ENCODE data around the gene DNAJC30. TPM values are rescaled to one million over a fixed set of nuclear protein-coding genes. Genes with fewer than 3 reads are reported as not detected.
A peak's percentile ranks its signal among the peaks of the same experiment; 100 is the strongest.
"Not testable (repeated sequence)": the region's sequence is repeated elsewhere in the genome, so short reads cannot be mapped to it uniquely, and the experiment has no call there.

Gene DNAJC30
- total RNA-seq, 1 experiment from 2014 or later: 2.8 TPM

- no peak for DNase-seq (ENCODE audit: extremely low read depth, low read depth)
Measured at GRCh38 chr7:73685311-73685710, 2.1 kb upstream of the DNAJC30 start.

- DNase-seq (ENCODE audit: extremely low read depth, low read depth): no peak
Measured at GRCh38 chr7:73683788-73684693, 788 bp upstream of the DNAJC30 start.

- no peak for DNase-seq (ENCODE audit: extremely low read depth, low read depth)
Measured at GRCh38 chr7:73682745-73683055, 553 bp downstream of the DNAJC30 start.

GRCh38 chr7:73681031-73681430, 2.2 kb downstream of the DNAJC30 start:
- DNase-seq (ENCODE audit: extremely low read depth, low read depth): no peak

- no peak for DNase-seq (ENCODE audit: extremely low read depth, low read depth)
Measured at GRCh38 chr7:73680501-73680900, 2.8 kb downstream of the DNAJC30 start.

GRCh38 chr7:73679709-73680108, 3.5 kb downstream of the DNAJC30 start:
- no peak for DNase-seq (ENCODE audit: extremely low read depth, low read depth)

- no peak for DNase-seq (ENCODE audit: extremely low read depth, low read depth)
Measured at GRCh38 chr7:73678862-73679261, 4.4 kb downstream of the DNAJC30 start.

- not testable (repeated sequence) for DNase-seq (ENCODE audit: extremely low read depth, low read depth)
Measured at GRCh38 chr7:73676062-73676461, 7.2 kb downstream of the DNAJC30 start.

- no peak for DNase-seq (ENCODE audit: extremely low read depth, low read depth)
Measured at GRCh38 chr7:73674468-73675124, 8.7 kb downstream of the DNAJC30 start.

- no peak for DNase-seq (ENCODE audit: extremely low read depth, low read depth)
Measured at GRCh38 chr7:73671857-73672445, 11.3 kb downstream of the DNAJC30 start.

GRCh38 chr7:73671322-73671661, 12.0 kb downstream of the DNAJC30 start:
- DNase-seq (ENCODE audit: extremely low read depth, low read depth): no peak

GRCh38 chr7:73669858-73670385, 13.3 kb downstream of the DNAJC30 start:
- no peak for DNase-seq (ENCODE audit: extremely low read depth, low read depth)

- DNase-seq (ENCODE audit: extremely low read depth, low read depth): no peak
Measured at GRCh38 chr7:73669288-73669701, 14.0 kb downstream of the DNAJC30 start.

GRCh38 chr7:73668886-73669230, 14.4 kb downstream of the DNAJC30 start:
- no peak for DNase-seq (ENCODE audit: extremely low read depth, low read depth)

GRCh38 chr7:73668103-73668885, 15.0 kb downstream of the DNAJC30 start:
- DNase-seq (ENCODE audit: extremely low read depth, low read depth): no peak

- DNase-seq (ENCODE audit: extremely low read depth, low read depth): peak; percentile 89
Measured at GRCh38 chr7:73667344-73668102, 15.7 kb downstream of the DNAJC30 start, which contains the start of gene VPS37D. VPS37D (plus strand) TSS chr7:73667831; CDS start chr7:73667959, 128 bp downstream.

- DNase-seq (ENCODE audit: extremely low read depth, low read depth): no peak
Measured at GRCh38 chr7:73663033-73663432, 20.2 kb downstream of the DNAJC30 start.

GRCh38 chr7:73660594-73660993, 22.7 kb downstream of the DNAJC30 start:
- DNase-seq (ENCODE audit: extremely low read depth, low read depth): not testable (repeated sequence)

- no peak for DNase-seq (ENCODE audit: extremely low read depth, low read depth)
Measured at GRCh38 chr7:73659983-73660382, 23.3 kb downstream of the DNAJC30 start.

- DNase-seq (ENCODE audit: extremely low read depth, low read depth): not testable (repeated sequence)
Measured at GRCh38 chr7:73655309-73655708, 27.9 kb downstream of the DNAJC30 start.
